Mucosa of rectum (tissue), 2 donors: ENCODE results near the gene DEAF1.
"Not testable (repeated sequence)": the region's sequence is repeated elsewhere in the genome, so short reads cannot be mapped to it uniquely, and the experiment has no call there.

Source experiments
- H3K27ac ChIP-seq, 2 donors: one replicate each; pipeline ENCODE4 v1.7.0; 2013; ENCODE audit warnings: inconsistent platforms in 2 of 2, low read depth in 2 of 2, low read length in 2 of 2
- H3K27me3 ChIP-seq, 2 donors: one replicate each; pipeline ENCODE4 v1.7.0; 2013; ENCODE audit warnings: low read length in 2 of 2; ENCODE audit not compliant: control insufficient read depth in 2 of 2, insufficient read depth in 2 of 2
- H3K36me3 ChIP-seq, 2 donors: one replicate each; pipeline ENCODE4 v1.7.0; 2013; ENCODE audit warnings: low read length in 2 of 2; ENCODE audit not compliant: control insufficient read depth in 2 of 2, insufficient read depth in 2 of 2
- H3K4me1 ChIP-seq, 2 donors: one replicate each; pipeline ENCODE4 v1.7.0; 2013; ENCODE audit warnings: low read length in 2 of 2, mild to moderate bottlenecking in 1 of 2; ENCODE audit not compliant: control insufficient read depth in 2 of 2, insufficient read depth in 2 of 2
- H3K4me3 ChIP-seq, 2 donors: one replicate each; pipeline ENCODE4 v1.7.0; 2013; ENCODE audit warnings: low read length in 2 of 2
- H3K9ac ChIP-seq, 2 donors: one replicate each; pipeline ENCODE4 v1.7.0; 2013; ENCODE audit warnings: low read length in 2 of 2, low read depth in 1 of 2, mild to moderate bottlenecking in 1 of 2
- H3K9me3 ChIP-seq, 2 donors: one replicate each; pipeline ENCODE4 v1.7.0; 2013; ENCODE audit warnings: low read length in 2 of 2; ENCODE audit not compliant: control insufficient read depth in 2 of 2
- donor health status: healthy.
- donor health status: Normal muscosa, but diverticular disease.

Gene DEAF1

GRCh38 chr11:692824-693414 is 2.1 kb downstream of the DEAF1 start:
- Histone ChIP-seq H3K27ac (no peak overlapping the region), H3K4me1 (peaks cover 29 to 47% of the 10 kb centered on the region in 2 donors), H3K27me3 (no peaks in the 10 kb centered on the region), H3K4me3 (no peak overlapping the region), H3K36me3 (peaks cover 9 to 16% of the 10 kb centered on the region in 2 donors), H3K9ac (no peak overlapping the region), H3K9me3 (no peaks in the 10 kb centered on the region)

- Histone ChIP-seq H3K9ac (no peak overlapping the region), H3K4me3 (no peak overlapping the region), H3K36me3 (peaks cover 13 to 22% of the 10 kb centered on the region in 2 donors), H3K9me3 (no peaks in the 10 kb centered on the region), H3K4me1 (peaks cover 28 to 40% of the 10 kb centered on the region in 2 donors), H3K27me3 (no peaks in the 10 kb centered on the region), H3K27ac (peak overlapping the region in 1 of 2 donors; percentile 52)
Observed at GRCh38 chr11:691710-692590, 3.1 kb downstream of the DEAF1 start.

- peaks cover 26 to 34% of the 10 kb centered on the region in 2 donors for H3K4me1 ChIP-seq
- no peak overlapping the region for H3K4me3 ChIP-seq
- peak overlapping the region in 1 of 2 donors; percentile 31 for H3K9ac ChIP-seq
- peaks cover 20 to 30% of the 10 kb centered on the region in 2 donors for H3K36me3 ChIP-seq
- H3K9me3 ChIP-seq, result no peaks in the 10 kb centered on the region
- peak overlapping the region; percentile 52 to 80 for H3K27ac ChIP-seq
- H3K27me3 ChIP-seq, result no peaks in the 10 kb centered on the region
Observed at GRCh38 chr11:690738-691633, 4.0 kb downstream of the DEAF1 start.

- H3K27me3 ChIP-seq, H3K4me3 ChIP-seq, H3K9ac ChIP-seq, H3K9me3 ChIP-seq: not testable (repeated sequence)
- Histone ChIP-seq H3K27ac (peak overlapping the region; percentile 52 to 80), H3K36me3 (peaks cover 20 to 30% of the 10 kb centered on the region in 2 donors), H3K4me1 (peaks cover 26 to 34% of the 10 kb centered on the region in 2 donors)
Observed at GRCh38 chr11:690244-690643, 4.8 kb downstream of the DEAF1 start.

GRCh38 chr11:689625-690024 is 5.4 kb downstream of the DEAF1 start:
- Histone ChIP-seq H3K4me1 (peaks cover 26 to 34% of the 10 kb centered on the region in 2 donors), H3K27me3 (no peaks in the 10 kb centered on the region), H3K4me3 (no peak overlapping the region), H3K36me3 (peaks cover 22 to 32% of the 10 kb centered on the region in 2 donors), H3K27ac (no peak overlapping the region), H3K9me3 (no peaks in the 10 kb centered on the region), H3K9ac (no peak overlapping the region)

- Histone ChIP-seq H3K9me3 (no peaks in the 10 kb centered on the region), H3K36me3 (peaks cover 25 to 36% of the 10 kb centered on the region in 2 donors), H3K27me3 (no peaks in the 10 kb centered on the region), H3K4me3 (no peak overlapping the region), H3K9ac (no peak overlapping the region), H3K4me1 (peaks cover 19 to 27% of the 10 kb centered on the region in 2 donors), H3K27ac (no peak overlapping the region)
Observed at GRCh38 chr11:688681-689080, 6.3 kb downstream of the DEAF1 start.

- H3K4me3 ChIP-seq, result no peak overlapping the region
- no peak overlapping the region for H3K27ac ChIP-seq
- H3K4me1 ChIP-seq, result peaks cover 15 to 20% of the 10 kb centered on the region in 2 donors
- no peak overlapping the region for H3K9ac ChIP-seq
- no peaks in the 10 kb centered on the region for H3K9me3 ChIP-seq
- H3K27me3 ChIP-seq, result no peaks in the 10 kb centered on the region
- peaks cover 29 to 41% of the 10 kb centered on the region in 2 donors for H3K36me3 ChIP-seq
Observed at GRCh38 chr11:687751-688150, 7.3 kb downstream of the DEAF1 start.

GRCh38 chr11:686451-687243 is 8.4 kb downstream of the DEAF1 start:
- Histone ChIP-seq H3K4me1 (peaks cover 10 to 12% of the 10 kb centered on the region in 2 donors), H3K4me3 (no peak overlapping the region), H3K9me3 (no peaks in the 10 kb centered on the region), H3K27ac (no peak overlapping the region), H3K9ac (no peak overlapping the region), H3K36me3 (peaks cover 29 to 41% of the 10 kb centered on the region in 2 donors), H3K27me3 (no peaks in the 10 kb centered on the region)

GRCh38 chr11:680970-681369 is 14.1 kb downstream of the DEAF1 start:
- Histone ChIP-seq H3K4me1 (no peaks in the 10 kb centered on the region), H3K27me3 (no peaks in the 10 kb centered on the region), H3K4me3 (no peak overlapping the region), H3K9ac (no peak overlapping the region), H3K27ac (no peak overlapping the region), H3K36me3 (peaks cover 14 to 30% of the 10 kb centered on the region in 2 donors), H3K9me3 (no peaks in the 10 kb centered on the region)
